H1 (cell line): ENCODE data around the gene ABCF3. TPM values are rescaled to one million over a fixed set of nuclear protein-coding genes. Genes with fewer than 3 reads are reported as not detected.

ENCODE experiments used
- CTCF ChIA-PET: fragments of 300-600 bp; sonication (Branson Sonifier 250); formaldehyde crosslinking; loops from one replicate; lab custom pipeline; 2021; ENCODE audit not compliant: partially characterized antibody; lab: Charles Lee
- POLR2A ChIA-PET: fragments of 300-600 bp; sonication (Branson Sonifier 250); formaldehyde crosslinking; loops from one replicate; lab custom pipeline; 2021; ENCODE audit warnings: inconsistent platforms; ENCODE audit not compliant: partially characterized antibody; lab: Charles Lee
- DNase-seq, 2 experiments: peaks; one replicate each; pipeline versions ENCODE4 v3.0.0 to v3.0.0-alpha.2; 2010 to 2022; ENCODE audit warnings: low spot score in 2 of 2, low read depth in 1 of 2, mixed read lengths in 1 of 2
- FAIRE-seq: peaks from 2 replicates; lab custom pipeline; 2011; peaks lifted over from hg19 to GRCh38; lab: Jason Lieb, UNC
- H2AFZ ChIP-seq: 2 replicates; pipeline ENCODE4 v1.8.1; 2012; ENCODE audit warnings: low read length, inconsistent platforms
- H2AK5ac ChIP-seq: 2 replicates; pipeline ENCODE4 v1.6.1; 2013; ENCODE audit warnings: low read depth, low read length
- H2BK120ac ChIP-seq: replicated peaks from 2 replicates; pipeline ENCODE3; 2013; ENCODE audit warnings: low read depth, low read length, inconsistent platforms
- H2BK12ac ChIP-seq: 2 replicates; pipeline ENCODE4 v1.6.1; 2013; ENCODE audit warnings: low read depth, low read length
- H2BK15ac ChIP-seq: 2 replicates; pipeline ENCODE4 v1.6.1; 2013; ENCODE audit warnings: low read length
- H2BK20ac ChIP-seq: 2 replicates; pipeline ENCODE4 v1.6.1; 2013; ENCODE audit warnings: low read length
- H2BK5ac ChIP-seq: 2 replicates; pipeline ENCODE4 v1.6.1; 2013; ENCODE audit warnings: low read depth, low read length
- H3K14ac ChIP-seq: 2 replicates; pipeline ENCODE4 v1.6.1; 2013; ENCODE audit warnings: inconsistent platforms; ENCODE audit not compliant: insufficient read length
- H3K18ac ChIP-seq: 2 replicates; pipeline ENCODE4 v1.6.1; 2013; ENCODE audit warnings: low read length; ENCODE audit errors: extremely low read depth
- H3K23ac ChIP-seq: 2 replicates; pipeline ENCODE4 v1.6.1; 2013; ENCODE audit warnings: inconsistent platforms; ENCODE audit not compliant: insufficient read length
- H3K23me2 ChIP-seq: 2 replicates; pipeline ENCODE4 v1.6.1; 2013; ENCODE audit warnings: low read depth, low read length
- H3K27ac ChIP-seq: 2 replicates; pipeline ENCODE4 v1.6.1; 2011; ENCODE audit warnings: low read depth, low read length, inconsistent platforms
- H3K27me3 ChIP-seq, 4 experiments: replicated peaks in 1 of 4; 1 replicate in 1 of 4; 2 replicates in 3 of 4; pipeline versions ENCODE4 v1.6.1 to v1.8.1; 2011 to 2013; ENCODE audit warnings: low read length in 3 of 4, mild to moderate bottlenecking in 3 of 4, inconsistent platforms in 2 of 4, mixed read lengths in 2 of 4, moderate library complexity in 1 of 4; ENCODE audit not compliant: control insufficient read depth in 3 of 4, insufficient read depth in 3 of 4; ENCODE audit errors: extremely low read depth in 1 of 4
- H3K36me3 ChIP-seq, 4 experiments: 2 replicates each; pipeline versions ENCODE4 v1.6.1 to v1.8.1; 2011 to 2013; ENCODE audit warnings: mild to moderate bottlenecking in 4 of 4, low read length in 3 of 4, moderate library complexity in 2 of 4, control low read depth in 1 of 4, inconsistent platforms in 1 of 4; ENCODE audit not compliant: insufficient read depth in 4 of 4, control insufficient read depth in 2 of 4
- H3K4ac ChIP-seq: replicated peaks from 2 replicates; pipeline ENCODE3; 2013; ENCODE audit warnings: low read length, low read depth, mixed read lengths, inconsistent platforms; ENCODE audit not compliant: insufficient read length
- H3K4me1 ChIP-seq, 4 experiments: replicated peaks in 1 of 4; 1 replicate in 1 of 4; 2 replicates in 3 of 4; pipeline versions ENCODE4 v1.6.1 to v1.8.1; 2011 to 2013; ENCODE audit warnings: low read length in 3 of 4, inconsistent platforms in 2 of 4, mixed read lengths in 1 of 4; ENCODE audit not compliant: insufficient read depth in 4 of 4, control insufficient read depth in 3 of 4
- H3K4me2 ChIP-seq, 2 experiments: 2 replicates each; pipeline versions ENCODE4 v1.6.1 to v1.8.1; 2011 to 2013; ENCODE audit warnings: low read depth in 2 of 2, low read length in 2 of 2, control low read depth in 1 of 2, inconsistent platforms in 1 of 2, mild to moderate bottlenecking in 1 of 2; ENCODE audit not compliant: insufficient read depth in 1 of 2
- H3K4me3 ChIP-seq, 4 experiments: fragments of 200-600, 300-600 bp in 1 of 4; sonication (generic), shearing (Covaris generic), sonication (Bioruptor Twin) in 1 of 4; 2 replicates each; pipeline versions ENCODE4 v1.5.1 to v1.8.1; 2011 to 2016; ENCODE audit warnings: low read length in 4 of 4, low read depth in 3 of 4, control low read depth in 2 of 4, inconsistent platforms in 2 of 4, mild to moderate bottlenecking in 2 of 4, mixed read lengths in 1 of 4, moderate library complexity in 1 of 4; ENCODE audit not compliant: insufficient read depth in 2 of 4; ENCODE audit errors: extremely low read depth in 1 of 4
- H3K56ac ChIP-seq: replicated peaks from 2 replicates; pipeline ENCODE3; 2013; ENCODE audit warnings: low read depth, mild to moderate bottlenecking, mixed read lengths, low read length, inconsistent platforms; ENCODE audit not compliant: insufficient read length
- H3K79me1 ChIP-seq: 2 replicates; pipeline ENCODE4 v1.6.1; 2013; ENCODE audit warnings: low read depth, low read length, control low read depth
- H3K79me2 ChIP-seq, 2 experiments: 2 replicates each; pipeline versions ENCODE4 v1.6.1 to v1.8.1; 2012 to 2013; ENCODE audit warnings: low read length in 2 of 2, mild to moderate bottlenecking in 2 of 2, inconsistent platforms in 1 of 2; ENCODE audit not compliant: insufficient read depth in 2 of 2, control insufficient read depth in 1 of 2
- H3K9ac ChIP-seq, 4 experiments: replicated peaks in 1 of 4; 1 replicate in 1 of 4; 2 replicates in 3 of 4; pipeline versions ENCODE4 v1.6.1 to v1.8.1; 2011 to 2013; ENCODE audit warnings: low read depth in 3 of 4, low read length in 3 of 4, control low read depth in 2 of 4, mild to moderate bottlenecking in 2 of 4, moderate library complexity in 2 of 4, inconsistent platforms in 1 of 4; ENCODE audit errors: extremely low read depth in 1 of 4
- H3K9me3 ChIP-seq, 2 experiments: 2 replicates each; pipeline versions ENCODE4 v1.6.1 to v1.8.1; 2012 to 2013; ENCODE audit warnings: mild to moderate bottlenecking in 2 of 2, moderate library complexity in 2 of 2, control low read depth in 1 of 2, inconsistent platforms in 1 of 2, low read depth in 1 of 2, low read length in 1 of 2, mixed read lengths in 1 of 2; ENCODE audit not compliant: insufficient read depth in 2 of 2
- H4K20me1 ChIP-seq, 2 experiments: replicated peaks in 1 of 2; 2 replicates each; pipeline versions ENCODE3 to v1.8.1; 2011 to 2013; ENCODE audit warnings: inconsistent platforms in 2 of 2, low read length in 2 of 2, mild to moderate bottlenecking in 1 of 2; ENCODE audit not compliant: insufficient read depth in 2 of 2, control insufficient read depth in 1 of 2
- H4K5ac ChIP-seq: 2 replicates; pipeline ENCODE4 v1.6.1; 2013; ENCODE audit warnings: low read length, low read depth, mixed read lengths, inconsistent platforms; ENCODE audit not compliant: insufficient read length
- H4K8ac ChIP-seq: 2 replicates; pipeline ENCODE4 v1.8.0; 2013; ENCODE audit warnings: mild to moderate bottlenecking, moderate library complexity, low read length, inconsistent platforms; ENCODE audit not compliant: insufficient read depth; ENCODE audit errors: extremely low read depth
- H4K91ac ChIP-seq: replicated peaks from 2 replicates; pipeline ENCODE3; 2013; ENCODE audit warnings: low read length, mixed read lengths, inconsistent platforms; ENCODE audit not compliant: insufficient read length
- ASH2L ChIP-seq: fragments of 200-600, 300-600 bp; sonication (generic); IDR thresholded peaks from one replicate; pipeline ENCODE4 v1.7.1; 2017; ENCODE audit warnings: low read length
- BRCA1 ChIP-seq: IDR thresholded peaks from 2 replicates; pipeline ENCODE4 v1.6.1; 2012; ENCODE audit warnings: low read depth, low read length, improper control_type of control experiment
- CBX8 ChIP-seq: fragments of 300-800, 300-1000 bp; sonication (generic); IDR thresholded peaks from 2 replicates; pipeline ENCODE4 v1.7.1; 2016; ENCODE audit warnings: low read depth, low read length, borderline replicate concordance
- CHD2 ChIP-seq: IDR thresholded peaks from 2 replicates; pipeline ENCODE4 v1.6.1; 2012; ENCODE audit warnings: low read length, improper control_type of control experiment
- CTBP2 ChIP-seq: IDR thresholded peaks from 2 replicates; pipeline ENCODE4 v1.7.0; 2011; ENCODE audit warnings: borderline replicate concordance, mild to moderate bottlenecking, moderate library complexity, mixed read lengths, low read length; ENCODE audit not compliant: insufficient read depth, insufficient read length
- RBBP5 ChIP-seq: IDR thresholded peaks from 2 replicates; pipeline ENCODE4 v1.7.1; 2012; ENCODE audit warnings: low read depth, mild to moderate bottlenecking, inconsistent platforms, low read length, moderate library complexity, borderline replicate concordance
- SAP30 ChIP-seq: fragments of 300-600 bp; sonication (generic); IDR thresholded peaks from 2 replicates; pipeline ENCODE4 v1.7.1; 2012; ENCODE audit warnings: low read length, moderate library complexity, mild to moderate bottlenecking, inconsistent platforms; ENCODE audit not compliant: insufficient read depth, insufficient replicate concordance
- SIN3A ChIP-seq, 2 experiments: IDR thresholded peaks in 1 of 2; conservative IDR thresholded peaks in 1 of 2; 2 replicates each; pipeline ENCODE4 v1.6.1; 2011 to 2012; ENCODE audit warnings: low read length in 2 of 2, improper control_type of control experiment in 1 of 2, low read depth in 1 of 2, mild to moderate bottlenecking in 1 of 2
- SP1 ChIP-seq: IDR thresholded peaks from 2 replicates; pipeline ENCODE4 v1.6.1; 2011; ENCODE audit warnings: low read depth, low read length
- TBP ChIP-seq: IDR thresholded peaks from 2 replicates; pipeline ENCODE4 v1.6.1; 2011; ENCODE audit warnings: low read depth, low read length, improper control_type of control experiment
- TEAD4 ChIP-seq: IDR thresholded peaks from 2 replicates; pipeline ENCODE4 v1.6.1; 2012; ENCODE audit warnings: low read depth, low read length, inconsistent platforms, mixed read lengths
- YY1 ChIP-seq: IDR thresholded peaks from 2 replicates; pipeline ENCODE4 v1.6.1; 2011; ENCODE audit warnings: low read depth, mild to moderate bottlenecking, low read length
- WGBS, 2 experiments: shearing (Covaris generic) in 1 of 2; methylation state at CpG; one replicate each; pipeline versions ENCODE4 v1.1.6 to v1.1.7; 2013 to 2015; ENCODE audit warnings: low lambda C conversion rate in 2 of 2, mixed read lengths in 2 of 2, inconsistent platforms in 1 of 2, low coverage in 1 of 2, missing lambda C conversion rate in 1 of 2; ENCODE audit not compliant: insufficient replicate concordance in 2 of 2, insufficient coverage in 1 of 2, insufficient read length in 1 of 2; ENCODE audit errors: extremely low coverage in 1 of 2, missing lambda C conversion rate in 1 of 2; 5-methylcytosine and 5-hydroxymethylcytosine counted together
- polyA plus RNA-seq, 7 experiments: library from polyadenylated mRNA; depleted of rRNA in 3 of 7; stranded (reverse) in 5 of 7; unstranded in 2 of 7; fragments of >200 nt in 5 of 7; fragments of 200-250 nt in 2 of 7; gene quantifications; 1 replicate in 5 of 7; 2 replicates in 1 of 7; 4 replicates in 1 of 7; pipeline versions ENCODE4 v1.2.1 to v1.2.3, GENCODE V29; 2011 to 2013; ENCODE audit warnings: missing spikeins in 2 of 7, mixed read lengths in 2 of 7
- total RNA-seq: library from RNA; stranded (reverse); fragmentation: NEBNext Ultra II Directional; extraction: Animal tissue kit (Norgen Biotek cat#: 25700); gene quantifications from 2 replicates; pipeline ENCODE4 v1.2.1, GENCODE V29; 2021
- TF ChIP-seq, protein P1 (sequence below): IDR thresholded peaks from 2 replicates; pipeline ENCODE4 v1.6.1; 2012; ENCODE audit warnings: inconsistent platforms

ABCF3 gene
- total and polyA plus RNA-seq, 2 of the 8 experiments (the other 6 are each of a cell fraction or from before 2014, with no cell fraction given): 51.6 to 57.8 TPM

- Histone ChIP-seq H3K56ac (no peak overlapping the region), H3K4me1 (peaks cover 0 to 5% (median 1%) of the 10 kb centered on the region in 4 experiments; a peak in 3 of 7 replicates), H2BK20ac (no peak overlapping the region), H3K79me2 (no peaks in the 10 kb centered on the region), H3K4me3 (no peak overlapping the region), H3K4ac (no peak overlapping the region), H4K91ac (no peak overlapping the region), H3K36me3 (peaks cover 13 to 34% (median 23%) of the 10 kb centered on the region in 4 experiments; a peak in 7 of 8 replicates), H2BK120ac (no peak overlapping the region), H3K4me2 (peak overlapping the region; percentile 37 to 82; a peak in 2 of 4 replicates), H4K20me1 (peaks cover 8 to 16% of the 10 kb centered on the region in 2 experiments), H3K27me3 (no peaks in the 10 kb centered on the region; a peak in 1 of 7 replicates), H2AK5ac (no peak overlapping the region), H2BK5ac (no peak overlapping the region), H3K79me1 (peaks cover 2% of the 10 kb centered on the region), H4K5ac (no peak overlapping the region), H3K23me2 (no peaks in the 10 kb centered on the region; the same call in 1 of the 2 replicates), H3K18ac (no peak overlapping the region), H3K27ac (no peak overlapping the region), H3K23ac (no peak overlapping the region), H3K14ac (no peak overlapping the region), H2BK12ac (no peak overlapping the region), H4K8ac (no peak overlapping the region; the same call in 1 of the 2 replicates), H3K9ac (no peak overlapping the region), H2BK15ac (no peak overlapping the region), H3K9me3 (no peaks in the 10 kb centered on the region), H2AFZ (no peak overlapping the region)
- POLR2A ChIA-PET: interaction anchor here (0.6 to 3.4 kb wide), 6 partner anchors 9 to 98 kb away, joined by 3 to 13 read pairs (median 4); partner anchors contain the start of genes CAMK2N2 and EEF1AKMT4
- CTCF ChIA-PET: interaction anchor here (0.5 to 8.9 kb wide), 10 partner anchors 14 to 343 kb away, joined by 3 to 183 read pairs (median 6); partner anchors contain the start of gene VWA5B2
- FAIRE-seq (no peak), DNase-seq (no peak)
- 91% methylated on average over 5 of the region's 5 CpGs; no CpG with 5 or more reads in 1 of the 2 experiments for WGBS, 2 experiments
- TF ChIP-seq TBP (no peak), CBX8 (no peak), SP1 (no peak), CTBP2 (no peak), SIN3A (conservative IDR thresholded peaks at IDR 0.05 in 1 of 2, IDR thresholded peaks at IDR 0.05 in 1 of 2; ENCODE audit: low read depth in 1 of 2, low read length in 2 of 2) (no peak), TEAD4 (no peak), RBBP5 (no peak), CHD2 (no peak), SAP30 (no peak), ASH2L (no peak), BRCA1 (no peak), YY1 (no peak)
- TF ChIP-seq, protein P1, sequence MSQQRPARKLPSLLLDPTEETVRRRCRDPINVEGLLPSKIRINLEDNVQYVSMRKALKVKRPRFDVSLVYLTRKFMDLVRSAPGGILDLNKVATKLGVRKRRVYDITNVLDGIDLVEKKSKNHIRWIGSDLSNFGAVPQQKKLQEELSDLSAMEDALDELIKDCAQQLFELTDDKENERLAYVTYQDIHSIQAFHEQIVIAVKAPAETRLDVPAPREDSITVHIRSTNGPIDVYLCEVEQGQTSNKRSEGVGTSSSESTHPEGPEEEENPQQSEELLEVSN: no peak
These were observed 56.3 kb downstream of the ABCF3 start for GRCh38 chr3:184242297-184242685.
